IMR-90 (cell line): Measurements from ENCODE around the gene CADM1. TPM values are rescaled to one million over a fixed set of nuclear protein-coding genes. Genes with fewer than 3 reads are reported as not detected.

ENCODE experiments used
- ATAC-seq: fragments of 200-7000 bp; cut with Tn5 transposase; 2 replicates; pipeline ENCODE4 v1.9.1; 2020; ENCODE audit warnings: low read depth, mild to moderate bottlenecking, moderate library complexity
- BruUV-seq: library from RNA; stranded (reverse); fragments of 400-500 nt; replicated peaks from 2 replicates; lab custom pipeline; 2021; lab: Mats Ljungman, UMichigan
- CTCF ChIA-PET: fragments of 300-600 bp; formaldehyde crosslinking; extraction: SDS; loops from one replicate; lab custom pipeline; 2021; ENCODE audit warnings: antibody characterized with exemption; lab: Yijun Ruan, JAX
- POLR2A ChIA-PET: fragments of 300-600 bp; sonication (Branson Sonifier 250); formaldehyde crosslinking; loops from one replicate; lab custom pipeline; 2022; ENCODE audit warnings: antibody characterized with exemption; ENCODE audit not compliant: unreplicated experiment; lab: Charles Lee
- DNase-seq: peaks from one replicate; pipeline ENCODE4 v3.0.0; 2013
- H2AFZ ChIP-seq: replicated peaks from 2 replicates; pipeline ENCODE3; 2013; ENCODE audit warnings: low read length, mild to moderate bottlenecking; ENCODE audit not compliant: poor library complexity
- H2AK5ac ChIP-seq: 2 replicates; pipeline ENCODE4 v1.6.1; 2013; ENCODE audit warnings: low read depth, low read length, inconsistent platforms
- H2AK9ac ChIP-seq: replicated peaks from 2 replicates; pipeline ENCODE3; 2013; ENCODE audit warnings: mild to moderate bottlenecking, low read depth, low read length, moderate library complexity; ENCODE audit not compliant: poor library complexity
- H2BK120ac ChIP-seq: 2 replicates; pipeline ENCODE4 v1.6.1; 2013; ENCODE audit warnings: low read depth, low read length, inconsistent platforms
- H2BK15ac ChIP-seq: 3 replicates; pipeline ENCODE4 v1.6.1; 2013; ENCODE audit warnings: low read depth, low read length, inconsistent platforms
- H2BK20ac ChIP-seq: 2 replicates; pipeline ENCODE4 v1.6.1; 2013; ENCODE audit warnings: low read depth, mild to moderate bottlenecking, inconsistent platforms, low read length, moderate library complexity
- H2BK5ac ChIP-seq: 2 replicates; pipeline ENCODE4 v1.6.1; 2013; ENCODE audit warnings: mild to moderate bottlenecking, low read depth, low read length, inconsistent platforms; ENCODE audit not compliant: poor library complexity, severe bottlenecking
- H3K14ac ChIP-seq: replicated peaks from 2 replicates; pipeline ENCODE4 v1.6.1; 2013; ENCODE audit warnings: low read depth, low read length, inconsistent platforms
- H3K18ac ChIP-seq: 2 replicates; pipeline ENCODE4 v1.6.1; 2013; ENCODE audit warnings: low read depth, low read length, control low read depth
- H3K23ac ChIP-seq: 2 replicates; pipeline ENCODE4 v1.6.1; 2013; ENCODE audit warnings: low read depth, low read length, inconsistent platforms
- H3K27ac ChIP-seq: 2 replicates; pipeline ENCODE4 v1.5.1; 2013; ENCODE audit warnings: mild to moderate bottlenecking, control low read depth, low read length; ENCODE audit not compliant: insufficient read depth
- H3K27me3 ChIP-seq: 2 replicates; pipeline ENCODE4 v1.6.1; 2013; ENCODE audit warnings: low read length; ENCODE audit not compliant: control insufficient read depth, insufficient read depth
- H3K36me3 ChIP-seq: 2 replicates; pipeline ENCODE4 v1.6.1; 2013; ENCODE audit warnings: low read length, mixed read lengths; ENCODE audit not compliant: control insufficient read depth, insufficient read depth
- H3K4ac ChIP-seq: 2 replicates; pipeline ENCODE4 v1.6.1; 2013; ENCODE audit warnings: low read depth, low read length, inconsistent platforms
- H3K4me1 ChIP-seq: 2 replicates; pipeline ENCODE4 v1.6.1; 2013; ENCODE audit warnings: low read length, mixed read lengths; ENCODE audit not compliant: control insufficient read depth, insufficient read depth
- H3K4me2 ChIP-seq: 2 replicates; pipeline ENCODE4 v1.6.1; 2013; ENCODE audit warnings: low read depth, mild to moderate bottlenecking, control low read depth, low read length, moderate library complexity
- H3K4me3 ChIP-seq: 2 replicates; pipeline ENCODE4 v1.5.1; 2013; ENCODE audit warnings: low read depth, mild to moderate bottlenecking, control low read depth, low read length, moderate library complexity; ENCODE audit not compliant: insufficient read depth
- H3K56ac ChIP-seq: 2 replicates; pipeline ENCODE4 v1.6.1; 2013; ENCODE audit warnings: low read length, inconsistent platforms; ENCODE audit not compliant: insufficient read depth; ENCODE audit errors: extremely low read depth
- H3K79me1 ChIP-seq, 2 experiments: 2 replicates each; pipeline ENCODE4 v1.6.1; 2013; ENCODE audit warnings: low read length in 2 of 2, inconsistent platforms in 1 of 2, low read depth in 1 of 2
- H3K9ac ChIP-seq: 2 replicates; pipeline ENCODE4 v1.6.1; 2013; ENCODE audit warnings: low read depth, low read length, control low read depth
- H3K9me1 ChIP-seq: 2 replicates; pipeline ENCODE4 v1.6.1; 2013; ENCODE audit warnings: low read length, inconsistent platforms; ENCODE audit not compliant: insufficient read depth
- H3K9me3 ChIP-seq: 2 replicates; pipeline ENCODE4 v1.6.1; 2013; ENCODE audit warnings: low read length; ENCODE audit not compliant: control insufficient read depth, insufficient read depth
- H4K20me1 ChIP-seq: 2 replicates; pipeline ENCODE4 v1.6.1; 2013; ENCODE audit warnings: low read length, inconsistent platforms; ENCODE audit not compliant: insufficient read depth
- H4K5ac ChIP-seq: 2 replicates; pipeline ENCODE4 v1.6.1; 2013; ENCODE audit warnings: mild to moderate bottlenecking, low read depth, low read length, control low read depth
- H4K8ac ChIP-seq, 2 experiments: 2 replicates each; pipeline ENCODE4 v1.6.1; 2013; ENCODE audit warnings: low read depth in 2 of 2, low read length in 2 of 2, control low read depth in 1 of 2, inconsistent platforms in 1 of 2
- H4K91ac ChIP-seq: 2 replicates; pipeline ENCODE4 v1.6.1; 2013; ENCODE audit warnings: low read depth, low read length, inconsistent platforms; ENCODE audit not compliant: insufficient read depth
- BHLHE40 ChIP-seq: fragments of 150-350 bp; IDR thresholded peaks from 2 replicates; pipeline ENCODE4 v1.6.1; 2016; ENCODE audit warnings: mild to moderate bottlenecking, low read depth, low read length
- CEBPB ChIP-seq: IDR thresholded peaks from 2 replicates; pipeline ENCODE4 v1.6.1; 2012; ENCODE audit warnings: low read depth, low read length, improper control_type of control experiment
- CHD1 ChIP-seq: IDR thresholded peaks from 2 replicates; pipeline ENCODE4 v1.6.1; 2012; ENCODE audit warnings: low read depth, low read length, improper control_type of control experiment
- ELK1 ChIP-seq: fragments of 150-350 bp; IDR thresholded peaks from 2 replicates; pipeline ENCODE4 v1.6.1; 2016; ENCODE audit warnings: low read depth, mild to moderate bottlenecking, low read length, moderate library complexity, borderline replicate concordance
- FOS ChIP-seq: fragments of 150-350 bp; IDR thresholded peaks from 2 replicates; pipeline ENCODE4 v1.6.1; 2016; ENCODE audit warnings: low read depth, low read length
- MAFK ChIP-seq: IDR thresholded peaks from 2 replicates; pipeline ENCODE4 v1.6.1; 2012; ENCODE audit warnings: low read depth, low read length, improper control_type of control experiment
- MAZ ChIP-seq: IDR thresholded peaks from 2 replicates; pipeline ENCODE4 v1.6.1; 2012; ENCODE audit warnings: low read depth, mild to moderate bottlenecking, low read length, improper control_type of control experiment, moderate library complexity, borderline replicate concordance
- MXI1 ChIP-seq: IDR thresholded peaks from 2 replicates; pipeline ENCODE4 v1.6.1; 2012; ENCODE audit warnings: low read depth, mild to moderate bottlenecking, low read length, moderate library complexity, borderline replicate concordance
- NFE2L2 ChIP-seq: fragments of 150-350 bp; IDR thresholded peaks from 2 replicates; pipeline ENCODE4 v1.6.1; 2016; ENCODE audit warnings: low read depth, mild to moderate bottlenecking, low read length
- POLR2A ChIP-seq: IDR thresholded peaks from 2 replicates; pipeline ENCODE4 v1.6.1; 2012; ENCODE audit warnings: mild to moderate bottlenecking, low read depth, low read length
- RAD21 ChIP-seq: IDR thresholded peaks from 2 replicates; pipeline ENCODE4 v1.6.1; 2012; ENCODE audit warnings: low read length, improper control_type of control experiment
- RCOR1 ChIP-seq: IDR thresholded peaks from 2 replicates; pipeline ENCODE4 v1.6.1; 2012; ENCODE audit warnings: mild to moderate bottlenecking, low read length, improper control_type of control experiment; ENCODE audit not compliant: insufficient replicate concordance
- RFX5 ChIP-seq: IDR thresholded peaks from 2 replicates; pipeline ENCODE4 v1.8.0; 2012; ENCODE audit warnings: low read depth, mild to moderate bottlenecking, low read length, moderate library complexity
- SMC3 ChIP-seq: fragments of 150-350 bp; IDR thresholded peaks from 2 replicates; pipeline ENCODE4 v1.6.1; 2016; ENCODE audit warnings: low read depth, mild to moderate bottlenecking, antibody characterized with exemption, low read length, moderate library complexity
- WGBS, 2 experiments: methylation state at CpG; one replicate each; pipeline versions ENCODE4 v1.1.5 to v1.1.7; 2013; ENCODE audit warnings: missing lambda C conversion rate in 2 of 2; ENCODE audit not compliant: insufficient read length in 1 of 2; ENCODE audit errors: extremely low coverage in 2 of 2; 5-methylcytosine and 5-hydroxymethylcytosine counted together
- dilution Hi-C: fragments of 300-500 bp; cut with HindIII; formaldehyde crosslinking; loops from one replicate; pipeline ENCODE4 v1.14.3; 2018; ENCODE audit warnings: low sequenced_read_pairs; ENCODE audit not compliant: unreplicated experiment
- in situ Hi-C: fragments of 300-500 bp; cut with MboI; formaldehyde crosslinking; loops from 3 replicates; pipeline ENCODE4 v1.14.3; 2019; ENCODE audit warnings: low sequenced_read_pairs, inconsistent platforms, mixed read lengths
- intact Hi-C: fragments of 100-400 bp; cut with micrococcal nuclease; formaldehyde crosslinking; loops from 2 replicates; pipeline ENCODE4 v1.10.0; 2022
- polyA plus RNA-seq, 3 experiments: library from polyadenylated mRNA; depleted of rRNA; stranded (reverse); fragments of >200 nt; gene quantifications; 2 replicates each; pipeline ENCODE4 v1.2.3, GENCODE V29; 2012; ENCODE audit warnings: low replicate concordance in 1 of 3
- total RNA-seq: library from RNA; depleted of rRNA; stranded (reverse); fragments of >200 nt; gene quantifications from 2 replicates; pipeline ENCODE4 v1.2.3, GENCODE V29; 2012
- TF ChIP-seq, protein P1 (sequence below): fragments of 150-350 bp; IDR thresholded peaks from 2 replicates; pipeline ENCODE4 v1.6.1; 2017; ENCODE audit warnings: mild to moderate bottlenecking, antibody characterized with exemption, low read length, low read depth
- TF ChIP-seq, protein P2 (sequence below): conservative IDR thresholded peaks from 2 replicates; pipeline ENCODE4 v1.5.1; 2012; ENCODE audit warnings: mild to moderate bottlenecking, low read depth, low read length, improper control_type of control experiment

The CADM1 gene
- total and polyA plus RNA-seq, 2 of the 4 experiments (the other 2 are of a cell fraction), result 28.8 to 77.1 TPM

DNA sequence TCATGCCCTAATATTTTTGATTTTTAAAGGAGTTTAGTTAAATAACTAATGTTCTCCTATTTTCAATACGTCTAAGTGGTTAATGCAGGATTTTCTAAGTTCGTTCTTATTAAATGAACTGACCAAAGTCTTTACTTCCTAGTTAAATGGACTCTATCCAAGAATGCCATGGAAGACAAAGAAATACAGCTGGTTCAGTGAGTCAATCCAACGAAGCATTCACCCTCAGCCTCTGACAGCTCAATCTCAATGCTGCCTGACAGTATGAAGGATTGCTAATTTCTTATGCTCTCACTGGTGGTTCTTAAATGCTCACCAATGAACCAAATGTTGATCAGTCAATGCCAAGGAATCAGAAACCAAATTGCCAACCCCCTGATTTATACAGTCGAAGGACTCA lies 219.4 kb downstream of the CADM1 start:
- H2BK20ac ChIP-seq, result no peak overlapping the region
- H3K23ac ChIP-seq, result peak overlapping the region; percentile 7; the same call in 1 of the 2 replicates
- H3K4me1 ChIP-seq, result peaks cover 11% of the 10 kb centered on the region
- no peak overlapping the region for H3K4me3 ChIP-seq
- peak overlapping the region; percentile 34; the same call in 1 of the 2 replicates for H3K18ac ChIP-seq
- BruUV-seq, result no TSS peak
- H4K8ac ChIP-seq, result no peak overlapping the region
- no peak overlapping the region for H3K56ac ChIP-seq
- ChIA-PET POLR2A (interaction anchor here (0.6 kb wide), 1 partner anchor 990 kb away, joined by 8 read pairs; no protein-coding TSS in a partner anchor), CTCF (no interaction called here)
- no peaks in the 10 kb centered on the region for H3K79me1 ChIP-seq
- H3K9me1 ChIP-seq, result peaks cover 1% of the 10 kb centered on the region; the same call in 1 of the 2 replicates
- no peak overlapping the region for H3K14ac ChIP-seq
- H3K9me3 ChIP-seq, result no peaks in the 10 kb centered on the region
- H2BK5ac ChIP-seq, result no peak overlapping the region
- H4K5ac ChIP-seq, result no peak overlapping the region
- dilution Hi-C loops, result no loop called here
- H4K91ac ChIP-seq, result no peak overlapping the region
- in situ Hi-C loops, result no loop called here
- no peak overlapping the region for H3K9ac ChIP-seq
- intact Hi-C loops, result no loop called here
- no peak overlapping the region for H2BK15ac ChIP-seq
- ATAC-seq, result no peak
- no CpG with 5 or more reads among the region's 4 CpGs for WGBS, 2 experiments
- H4K20me1 ChIP-seq, result no peaks in the 10 kb centered on the region
- peak; percentile 50 for DNase-seq
- H3K36me3 ChIP-seq, result no peaks in the 10 kb centered on the region
- H3K4me2 ChIP-seq, result no peak overlapping the region
- no peak overlapping the region for H3K27ac ChIP-seq
- no peak overlapping the region for H3K4ac ChIP-seq
- H3K27me3 ChIP-seq, result no peaks in the 10 kb centered on the region
- TF ChIP-seq RFX5 (no peak), ELK1 (no peak), FOS (no peak), POLR2A (no peak), BHLHE40 (no peak), MAZ (no peak), CEBPB (no peak), RCOR1 (no peak), MXI1 (no peak), SMC3 (no peak), RAD21 (no peak), CHD1 (no peak), MAFK (no peak), NFE2L2 (no peak)
- TF ChIP-seq, protein P1, sequence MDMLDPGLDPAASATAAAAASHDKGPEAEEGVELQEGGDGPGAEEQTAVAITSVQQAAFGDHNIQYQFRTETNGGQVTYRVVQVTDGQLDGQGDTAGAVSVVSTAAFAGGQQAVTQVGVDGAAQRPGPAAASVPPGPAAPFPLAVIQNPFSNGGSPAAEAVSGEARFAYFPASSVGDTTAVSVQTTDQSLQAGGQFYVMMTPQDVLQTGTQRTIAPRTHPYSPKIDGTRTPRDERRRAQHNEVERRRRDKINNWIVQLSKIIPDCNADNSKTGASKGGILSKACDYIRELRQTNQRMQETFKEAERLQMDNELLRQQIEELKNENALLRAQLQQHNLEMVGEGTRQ, result no peak
- TF ChIP-seq, protein P2, sequence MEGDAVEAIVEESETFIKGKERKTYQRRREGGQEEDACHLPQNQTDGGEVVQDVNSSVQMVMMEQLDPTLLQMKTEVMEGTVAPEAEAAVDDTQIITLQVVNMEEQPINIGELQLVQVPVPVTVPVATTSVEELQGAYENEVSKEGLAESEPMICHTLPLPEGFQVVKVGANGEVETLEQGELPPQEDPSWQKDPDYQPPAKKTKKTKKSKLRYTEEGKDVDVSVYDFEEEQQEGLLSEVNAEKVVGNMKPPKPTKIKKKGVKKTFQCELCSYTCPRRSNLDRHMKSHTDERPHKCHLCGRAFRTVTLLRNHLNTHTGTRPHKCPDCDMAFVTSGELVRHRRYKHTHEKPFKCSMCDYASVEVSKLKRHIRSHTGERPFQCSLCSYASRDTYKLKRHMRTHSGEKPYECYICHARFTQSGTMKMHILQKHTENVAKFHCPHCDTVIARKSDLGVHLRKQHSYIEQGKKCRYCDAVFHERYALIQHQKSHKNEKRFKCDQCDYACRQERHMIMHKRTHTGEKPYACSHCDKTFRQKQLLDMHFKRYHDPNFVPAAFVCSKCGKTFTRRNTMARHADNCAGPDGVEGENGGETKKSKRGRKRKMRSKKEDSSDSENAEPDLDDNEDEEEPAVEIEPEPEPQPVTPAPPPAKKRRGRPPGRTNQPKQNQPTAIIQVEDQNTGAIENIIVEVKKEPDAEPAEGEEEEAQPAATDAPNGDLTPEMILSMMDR, result no peak
- H2AK9ac ChIP-seq, result no peak overlapping the region
- no peak overlapping the region for H2BK120ac ChIP-seq
- no peak overlapping the region for H2AK5ac ChIP-seq
- no peak overlapping the region for H2AFZ ChIP-seq
